Measurements from ENCODE around the gene GALNT7. TPM values are rescaled to one million over a fixed set of nuclear protein-coding genes. Genes with fewer than 3 reads are reported as not detected.

GALNT7 gene
- total and polyA plus RNA-seq, 8 donors: 25.2 to 51.1 (median 37.4) TPM

DNA sequence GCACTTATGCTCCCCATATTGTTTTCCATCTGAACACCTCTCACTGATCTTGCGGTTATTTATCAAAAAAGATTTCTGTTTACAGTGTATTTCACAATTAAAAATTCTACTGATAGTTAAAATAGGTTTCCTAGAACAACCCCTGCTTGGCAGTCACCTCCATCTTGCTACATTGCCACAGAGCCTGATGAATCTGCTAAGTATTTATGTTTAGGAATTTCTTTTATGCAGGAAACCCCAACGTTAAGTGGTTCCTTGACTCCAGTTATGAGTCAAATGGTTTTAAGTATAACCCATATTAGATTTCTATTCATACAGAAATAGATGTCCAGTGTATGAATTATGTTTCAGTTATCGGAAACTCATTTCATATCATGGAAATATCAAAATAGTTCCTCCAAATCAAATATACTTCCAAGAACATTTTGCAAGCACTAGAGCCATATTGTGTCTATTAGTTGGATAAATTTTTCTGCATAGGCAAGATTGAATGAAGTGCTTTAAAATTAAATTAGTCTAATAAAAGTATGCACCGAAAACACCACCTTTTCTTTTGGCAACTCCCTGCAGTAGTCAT is 20.6 kb downstream of the GALNT7 start:
- TF ChIP-seq, protein P1, sequence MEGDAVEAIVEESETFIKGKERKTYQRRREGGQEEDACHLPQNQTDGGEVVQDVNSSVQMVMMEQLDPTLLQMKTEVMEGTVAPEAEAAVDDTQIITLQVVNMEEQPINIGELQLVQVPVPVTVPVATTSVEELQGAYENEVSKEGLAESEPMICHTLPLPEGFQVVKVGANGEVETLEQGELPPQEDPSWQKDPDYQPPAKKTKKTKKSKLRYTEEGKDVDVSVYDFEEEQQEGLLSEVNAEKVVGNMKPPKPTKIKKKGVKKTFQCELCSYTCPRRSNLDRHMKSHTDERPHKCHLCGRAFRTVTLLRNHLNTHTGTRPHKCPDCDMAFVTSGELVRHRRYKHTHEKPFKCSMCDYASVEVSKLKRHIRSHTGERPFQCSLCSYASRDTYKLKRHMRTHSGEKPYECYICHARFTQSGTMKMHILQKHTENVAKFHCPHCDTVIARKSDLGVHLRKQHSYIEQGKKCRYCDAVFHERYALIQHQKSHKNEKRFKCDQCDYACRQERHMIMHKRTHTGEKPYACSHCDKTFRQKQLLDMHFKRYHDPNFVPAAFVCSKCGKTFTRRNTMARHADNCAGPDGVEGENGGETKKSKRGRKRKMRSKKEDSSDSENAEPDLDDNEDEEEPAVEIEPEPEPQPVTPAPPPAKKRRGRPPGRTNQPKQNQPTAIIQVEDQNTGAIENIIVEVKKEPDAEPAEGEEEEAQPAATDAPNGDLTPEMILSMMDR (IDR thresholded peaks at IDR 0.05): no peak
- H3K4me3 ChIP-seq: no peak overlapping the region
- no peaks in the 10 kb centered on the region for H3K36me3 ChIP-seq
- no peak for ATAC-seq
- H3K4me1 ChIP-seq: peaks cover 0 to 16% of the 10 kb centered on the region in 2 donors
- DNase-seq: no peak
- H3K27ac ChIP-seq: no peak overlapping the region
- no peaks in the 10 kb centered on the region for H3K9me3 ChIP-seq
- no peaks in the 10 kb centered on the region for H3K27me3 ChIP-seq
- intact Hi-C loops (cut with DNase I): no loop called here

DNA sequence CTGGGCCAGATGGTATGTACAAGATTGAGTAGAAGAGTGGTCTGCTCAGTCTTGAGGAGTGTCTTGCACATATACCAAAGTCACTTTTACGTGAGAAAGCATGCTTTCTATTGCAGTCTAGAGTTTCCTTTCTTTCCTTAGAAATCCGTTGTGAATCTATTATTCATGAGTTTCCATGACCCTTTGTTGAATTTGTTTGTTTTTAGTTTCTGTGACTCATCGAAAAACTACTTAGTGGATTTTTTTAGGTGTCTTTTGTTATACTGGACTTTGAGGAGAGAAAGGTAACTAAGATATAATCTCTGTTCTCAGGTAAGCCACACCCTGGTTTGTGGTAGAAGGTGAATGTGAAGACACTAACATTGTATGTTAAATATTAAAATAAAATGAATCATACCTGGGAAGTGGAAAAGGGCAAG is 23.0 kb downstream of the GALNT7 start:
- Histone ChIP-seq H3K4me1 (peaks cover 8 to 10% of the 10 kb centered on the region in 2 donors), H3K9me3 (no peaks in the 10 kb centered on the region), H3K4me3 (no peak overlapping the region), H3K36me3 (no peaks in the 10 kb centered on the region), H3K27me3 (no peaks in the 10 kb centered on the region), H3K27ac (no peak overlapping the region)
- ATAC-seq (peak; percentile 40), DNase-seq (no peak)
- intact Hi-C loops (cut with DNase I): no loop called here
- TF ChIP-seq, protein P1 (IDR thresholded peaks at IDR 0.05): no peak

DNA sequence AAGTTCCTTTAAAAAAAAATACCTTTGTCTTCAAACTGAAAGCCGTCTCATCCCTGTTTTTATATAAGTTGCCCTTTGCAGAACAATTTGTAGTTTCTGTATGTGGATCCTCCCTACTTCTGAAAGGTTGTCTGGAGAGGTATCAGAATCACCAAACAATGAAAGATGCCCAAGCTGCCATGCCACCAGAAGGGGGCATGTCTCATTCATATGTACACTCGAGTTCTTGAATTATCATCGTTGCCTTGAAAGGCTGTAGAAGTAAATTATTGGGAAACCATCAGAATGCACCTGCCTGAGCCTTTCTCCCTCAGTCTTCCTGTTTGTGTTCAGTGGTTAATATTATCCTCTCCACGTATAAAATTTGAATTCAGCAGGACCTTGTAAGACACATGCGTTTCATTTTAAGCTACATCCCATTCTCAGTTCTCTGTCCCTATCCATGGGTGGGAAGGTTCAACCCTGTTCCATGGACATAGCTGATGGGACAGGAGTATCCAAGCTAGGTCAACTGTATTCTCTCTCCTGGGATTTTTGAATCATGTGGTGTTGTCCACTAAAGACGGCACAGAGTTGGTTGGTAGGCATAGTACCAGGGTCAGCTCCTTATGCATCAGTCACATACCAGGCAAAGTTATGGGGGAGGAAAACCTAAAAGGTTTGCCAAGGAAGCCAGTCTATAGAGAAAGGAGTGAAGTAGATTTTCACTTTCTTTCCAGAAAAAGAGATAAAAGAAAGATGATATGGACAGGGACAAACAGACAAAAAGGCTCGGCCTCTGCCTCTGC is 24.0 kb downstream of the GALNT7 start:
- intact Hi-C loops (cut with DNase I): no loop called here

DNA sequence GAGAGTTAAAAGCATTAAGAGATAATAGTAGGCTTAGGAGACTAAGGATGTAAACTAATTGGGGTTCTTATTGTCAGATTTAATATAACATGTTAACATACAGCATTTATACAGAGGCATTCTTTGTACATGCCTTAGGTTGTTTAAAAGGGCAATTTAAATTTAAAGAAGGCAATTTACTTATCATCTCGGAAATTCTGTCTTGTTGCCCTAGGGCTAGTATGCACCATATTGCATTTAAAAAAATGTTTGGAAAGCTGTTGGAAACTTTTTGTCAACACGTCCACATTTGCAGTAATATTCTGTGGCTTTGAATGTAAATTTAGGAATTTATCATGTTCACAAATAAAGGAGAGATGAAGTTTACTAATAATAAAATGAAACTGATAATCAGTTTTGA is 25.5 kb downstream of the GALNT7 start:
- no peak for ATAC-seq
- H3K9me3 ChIP-seq: no peaks in the 10 kb centered on the region
- H3K4me1 ChIP-seq: peaks cover 6 to 8% of the 10 kb centered on the region in 2 donors
- H3K27me3 ChIP-seq: no peaks in the 10 kb centered on the region
- no peak overlapping the region for H3K4me3 ChIP-seq
- H3K36me3 ChIP-seq: no peaks in the 10 kb centered on the region
- TF ChIP-seq, protein P1 (IDR thresholded peaks at IDR 0.05): no peak
- intact Hi-C loops (cut with DNase I): no loop called here
- DNase-seq: no peak
- H3K27ac ChIP-seq: no peak overlapping the region

More for the DNA sequence above, 24.0 kb downstream of the GALNT7 start:
- no peaks in the 10 kb centered on the region for H3K36me3 ChIP-seq
- DNase-seq (no peak), ATAC-seq (no peak)
- TF ChIP-seq, protein P1 (IDR thresholded peaks at IDR 0.05): no peak
- no peak overlapping the region for H3K4me3 ChIP-seq
- H3K4me1 ChIP-seq: peaks cover 6 to 8% of the 10 kb centered on the region in 2 donors
- no peak overlapping the region for H3K27ac ChIP-seq
- H3K9me3 ChIP-seq: no peaks in the 10 kb centered on the region
- no peaks in the 10 kb centered on the region for H3K27me3 ChIP-seq

DNA sequence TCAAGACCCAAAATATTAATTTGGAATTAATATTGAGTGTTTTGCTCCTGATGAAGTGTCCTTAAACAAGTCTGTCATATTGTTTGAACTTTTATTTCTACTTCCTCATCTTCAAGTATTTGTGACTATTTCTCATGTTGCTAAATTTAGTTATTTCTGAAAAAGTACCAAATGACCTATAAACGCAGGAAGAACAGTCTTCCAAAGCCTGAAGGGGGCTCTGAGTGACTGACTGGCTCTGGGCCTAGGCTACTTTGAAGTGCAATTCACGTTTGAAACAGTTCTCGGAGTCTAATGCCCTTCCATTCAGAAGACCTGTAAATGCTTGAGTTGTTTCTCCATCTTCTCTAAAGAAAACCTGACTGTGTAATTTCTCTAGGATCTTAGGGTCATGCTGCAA is 26.5 kb downstream of the GALNT7 start:
- peak; percentile 78 for ATAC-seq
- TF ChIP-seq, protein P1 (IDR thresholded peaks at IDR 0.05): no peak
- intact Hi-C loops (cut with DNase I): no loop called here
- peak in 1 of 4 donors; percentile 35 for DNase-seq
- no peaks in the 10 kb centered on the region for H3K27me3 ChIP-seq
- H3K9me3 ChIP-seq: no peaks in the 10 kb centered on the region
- H3K4me1 ChIP-seq: peaks cover 6 to 8% of the 10 kb centered on the region in 2 donors
- no peak overlapping the region for H3K27ac ChIP-seq
- H3K4me3 ChIP-seq: no peak overlapping the region
- H3K36me3 ChIP-seq: no peaks in the 10 kb centered on the region
